Neural cell (in vitro differentiated cells): ENCODE data around the gene RARRES2. TPM values are rescaled to one million over a fixed set of nuclear protein-coding genes. Genes with fewer than 3 reads are reported as not detected.

Experiments used
- H2AFZ ChIP-seq: fragments of 200-600, 300-800 bp; sonication (generic), shearing (Covaris generic); 2 replicates; pipeline ENCODE4 v1.6.0; 2014; ENCODE audit warnings: low read depth, mild to moderate bottlenecking, antibody characterized with exemption, low read length, moderate library complexity
- H3F3A ChIP-seq: fragments of 200-600 bp; shearing (Covaris generic); 2 replicates; pipeline ENCODE4 v1.6.1; 2016; ENCODE audit warnings: mild to moderate bottlenecking, moderate library complexity, mixed read lengths, antibody characterized with exemption, low read length; ENCODE audit not compliant: insufficient read depth, poor library complexity, severe bottlenecking
- H3K27ac ChIP-seq: fragments of 200-600, 300-800 bp; sonication (generic), shearing (Covaris generic); 2 replicates; pipeline ENCODE4 v1.5.1; 2014; ENCODE audit warnings: mild to moderate bottlenecking, low read length, moderate library complexity
- H3K27me3 ChIP-seq: fragments of 300-800, 200-600 bp; sonication (generic), shearing (Covaris generic); 2 replicates; pipeline ENCODE4 v1.6.0; 2014; ENCODE audit warnings: mild to moderate bottlenecking, low read depth, low read length, moderate library complexity; ENCODE audit not compliant: insufficient read depth
- H3K36me3 ChIP-seq: fragments of 300-800, 200-600 bp; sonication (generic), shearing (Covaris generic); 2 replicates; pipeline ENCODE4 v1.5.1; 2014; ENCODE audit warnings: mild to moderate bottlenecking, antibody characterized with exemption, low read length, moderate library complexity; ENCODE audit not compliant: insufficient read depth
- H3K4me2 ChIP-seq: fragments of 300-800, 200-600 bp; sonication (generic), shearing (Covaris generic); 2 replicates; pipeline ENCODE4 v1.6.0; 2014; ENCODE audit warnings: mild to moderate bottlenecking, low read length
- H3K4me3 ChIP-seq: fragments of 300-800, 200-600 bp; sonication (generic), shearing (Covaris generic); 2 replicates; pipeline ENCODE4 v1.5.1; 2014; ENCODE audit warnings: mild to moderate bottlenecking, low read length, moderate library complexity
- H3K79me2 ChIP-seq: fragments of 200-600 bp; shearing (Covaris generic); replicated peaks from 2 replicates; pipeline ENCODE4 v1.6.0; 2014; ENCODE audit warnings: mild to moderate bottlenecking, low read length, moderate library complexity; ENCODE audit not compliant: insufficient read depth
- H3K9ac ChIP-seq: fragments of 300-800, 200-600 bp; sonication (generic), shearing (Covaris generic); 2 replicates; pipeline ENCODE4 v1.6.1; 2016; ENCODE audit warnings: mild to moderate bottlenecking, low read length, mixed read lengths
- H3K9me2 ChIP-seq: fragments of 200-600 bp; shearing (Covaris generic); 2 replicates; pipeline ENCODE4 v1.6.1; 2016; ENCODE audit warnings: mild to moderate bottlenecking, low read length, mixed read lengths; ENCODE audit not compliant: insufficient read depth
- H3K9me3 ChIP-seq: fragments of 200-600, 300-800 bp; sonication (generic), shearing (Covaris generic); 2 replicates; pipeline ENCODE4 v1.6.1; 2016; ENCODE audit warnings: mild to moderate bottlenecking, mixed run types, low read length, moderate library complexity, mixed read lengths
- H4K20me1 ChIP-seq: fragments of 200-600 bp; shearing (Covaris generic); 2 replicates; pipeline ENCODE4 v1.6.1; 2016; ENCODE audit warnings: mild to moderate bottlenecking, mixed run types; ENCODE audit not compliant: insufficient read depth
- EP300 ChIP-seq: fragments of 450-650 bp; conservative IDR thresholded peaks from 2 replicates; pipeline ENCODE4 v1.6.1; 2014; ENCODE audit warnings: antibody characterized with exemption, mild to moderate bottlenecking, moderate library complexity; ENCODE audit not compliant: poor library complexity, severe bottlenecking
- EZH2 ChIP-seq: fragments of 200-600, 300-800 bp; shearing (Covaris generic), sonication (generic); IDR thresholded peaks from 2 replicates; pipeline ENCODE4 v1.6.1; 2014; ENCODE audit warnings: antibody characterized with exemption, low read length, borderline replicate concordance, mild to moderate bottlenecking; ENCODE audit not compliant: insufficient read depth, poor library complexity, severe bottlenecking
- MXI1 ChIP-seq: fragments of 450-650 bp; conservative IDR thresholded peaks from 2 replicates; pipeline ENCODE4 v1.6.1; 2014; ENCODE audit warnings: antibody characterized with exemption, mild to moderate bottlenecking; ENCODE audit not compliant: poor library complexity, severe bottlenecking
- POLR2AphosphoS5 ChIP-seq: IDR thresholded peaks from 2 replicates; pipeline ENCODE4 v1.6.1; 2012
- RAD21 ChIP-seq: fragments of 450-650 bp; conservative IDR thresholded peaks from 2 replicates; pipeline ENCODE4 v1.6.1; 2014; ENCODE audit warnings: antibody characterized with exemption, mild to moderate bottlenecking, moderate library complexity
- SMC3 ChIP-seq: fragments of 450-650 bp; conservative IDR thresholded peaks from 2 replicates; pipeline ENCODE4 v1.6.1; 2014; ENCODE audit warnings: antibody characterized with exemption, mild to moderate bottlenecking, moderate library complexity; ENCODE audit not compliant: poor library complexity
- TAF1 ChIP-seq: IDR thresholded peaks from 2 replicates; pipeline ENCODE4 v1.6.1; 2012; ENCODE audit warnings: low read depth
- polyA plus RNA-seq: library from polyadenylated mRNA; depleted of rRNA; stranded (reverse); fragments of >200 nt; gene quantifications from 2 replicates; pipeline ENCODE4 v1.2.3, GENCODE V29; 2014
- TF ChIP-seq, protein P1 (sequence below): fragments of 450-650 bp; IDR thresholded peaks from 2 replicates; pipeline ENCODE4 v1.5.1; 2014; ENCODE audit warnings: antibody characterized with exemption, mild to moderate bottlenecking, moderate library complexity; ENCODE audit not compliant: poor library complexity, severe bottlenecking
- TF ChIP-seq, protein P2 (sequence below): IDR thresholded peaks from 2 replicates; pipeline ENCODE4 v1.6.1; 2012; ENCODE audit warnings: borderline replicate concordance

The RARRES2 gene
- polyA plus RNA-seq, 1 donor from 2014 or later = 0.71 TPM

DNA sequence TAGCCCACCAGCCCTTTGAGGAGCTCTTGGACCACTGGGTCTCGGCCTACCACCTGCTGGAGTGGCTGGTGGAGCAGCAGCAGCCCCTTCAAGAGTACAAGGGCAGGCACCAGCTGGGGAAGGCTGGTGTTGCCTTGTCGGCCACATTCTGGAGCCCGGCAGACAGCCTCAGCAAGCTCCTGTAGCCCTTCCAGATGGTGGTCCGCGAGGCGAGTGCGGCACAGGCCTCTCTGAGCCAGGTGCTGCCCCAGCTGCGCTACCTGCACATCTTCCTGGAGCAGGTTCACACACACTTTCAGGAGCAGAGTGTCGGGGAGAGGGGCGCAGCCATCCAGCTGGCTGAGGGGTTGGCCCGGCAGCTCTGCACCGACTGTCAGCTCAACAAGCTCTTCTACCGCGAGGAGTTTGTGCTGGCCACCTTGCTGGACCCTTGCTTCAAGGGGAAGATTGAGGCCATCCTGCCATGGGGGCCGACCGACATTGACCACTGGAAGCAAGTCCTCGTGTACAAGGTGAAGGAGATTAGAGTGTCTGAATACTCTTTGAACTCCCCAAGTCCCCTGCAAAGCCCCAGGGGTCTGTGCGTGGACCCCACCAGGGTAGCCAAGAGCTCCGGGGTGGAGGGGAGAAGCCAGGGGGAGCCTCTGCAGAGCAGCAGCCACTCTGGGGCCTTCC lies 11.1 kb downstream of the RARRES2 start:
- Histone ChIP-seq H3K4me2 (no peak overlapping the region), H3K27me3 (no peaks in the 10 kb centered on the region), H4K20me1 (no peaks in the 10 kb centered on the region), H3K4me3 (no peak overlapping the region), H3K36me3 (no peaks in the 10 kb centered on the region), H3K9me3 (no peaks in the 10 kb centered on the region), H3K9ac (no peak overlapping the region), H3K27ac (no peak overlapping the region), H3K79me2 (no peaks in the 10 kb centered on the region), H3F3A (no peaks in the 10 kb centered on the region), H3K9me2 (no peaks in the 10 kb centered on the region), H2AFZ (no peak overlapping the region)
- TF ChIP-seq, protein P1, sequence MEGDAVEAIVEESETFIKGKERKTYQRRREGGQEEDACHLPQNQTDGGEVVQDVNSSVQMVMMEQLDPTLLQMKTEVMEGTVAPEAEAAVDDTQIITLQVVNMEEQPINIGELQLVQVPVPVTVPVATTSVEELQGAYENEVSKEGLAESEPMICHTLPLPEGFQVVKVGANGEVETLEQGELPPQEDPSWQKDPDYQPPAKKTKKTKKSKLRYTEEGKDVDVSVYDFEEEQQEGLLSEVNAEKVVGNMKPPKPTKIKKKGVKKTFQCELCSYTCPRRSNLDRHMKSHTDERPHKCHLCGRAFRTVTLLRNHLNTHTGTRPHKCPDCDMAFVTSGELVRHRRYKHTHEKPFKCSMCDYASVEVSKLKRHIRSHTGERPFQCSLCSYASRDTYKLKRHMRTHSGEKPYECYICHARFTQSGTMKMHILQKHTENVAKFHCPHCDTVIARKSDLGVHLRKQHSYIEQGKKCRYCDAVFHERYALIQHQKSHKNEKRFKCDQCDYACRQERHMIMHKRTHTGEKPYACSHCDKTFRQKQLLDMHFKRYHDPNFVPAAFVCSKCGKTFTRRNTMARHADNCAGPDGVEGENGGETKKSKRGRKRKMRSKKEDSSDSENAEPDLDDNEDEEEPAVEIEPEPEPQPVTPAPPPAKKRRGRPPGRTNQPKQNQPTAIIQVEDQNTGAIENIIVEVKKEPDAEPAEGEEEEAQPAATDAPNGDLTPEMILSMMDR = no peak
- no peak for TF ChIP-seq EP300
- no peak for TF ChIP-seq EZH2
- TF ChIP-seq POLR2AphosphoS5 = no peak
- TF ChIP-seq, protein P2, sequence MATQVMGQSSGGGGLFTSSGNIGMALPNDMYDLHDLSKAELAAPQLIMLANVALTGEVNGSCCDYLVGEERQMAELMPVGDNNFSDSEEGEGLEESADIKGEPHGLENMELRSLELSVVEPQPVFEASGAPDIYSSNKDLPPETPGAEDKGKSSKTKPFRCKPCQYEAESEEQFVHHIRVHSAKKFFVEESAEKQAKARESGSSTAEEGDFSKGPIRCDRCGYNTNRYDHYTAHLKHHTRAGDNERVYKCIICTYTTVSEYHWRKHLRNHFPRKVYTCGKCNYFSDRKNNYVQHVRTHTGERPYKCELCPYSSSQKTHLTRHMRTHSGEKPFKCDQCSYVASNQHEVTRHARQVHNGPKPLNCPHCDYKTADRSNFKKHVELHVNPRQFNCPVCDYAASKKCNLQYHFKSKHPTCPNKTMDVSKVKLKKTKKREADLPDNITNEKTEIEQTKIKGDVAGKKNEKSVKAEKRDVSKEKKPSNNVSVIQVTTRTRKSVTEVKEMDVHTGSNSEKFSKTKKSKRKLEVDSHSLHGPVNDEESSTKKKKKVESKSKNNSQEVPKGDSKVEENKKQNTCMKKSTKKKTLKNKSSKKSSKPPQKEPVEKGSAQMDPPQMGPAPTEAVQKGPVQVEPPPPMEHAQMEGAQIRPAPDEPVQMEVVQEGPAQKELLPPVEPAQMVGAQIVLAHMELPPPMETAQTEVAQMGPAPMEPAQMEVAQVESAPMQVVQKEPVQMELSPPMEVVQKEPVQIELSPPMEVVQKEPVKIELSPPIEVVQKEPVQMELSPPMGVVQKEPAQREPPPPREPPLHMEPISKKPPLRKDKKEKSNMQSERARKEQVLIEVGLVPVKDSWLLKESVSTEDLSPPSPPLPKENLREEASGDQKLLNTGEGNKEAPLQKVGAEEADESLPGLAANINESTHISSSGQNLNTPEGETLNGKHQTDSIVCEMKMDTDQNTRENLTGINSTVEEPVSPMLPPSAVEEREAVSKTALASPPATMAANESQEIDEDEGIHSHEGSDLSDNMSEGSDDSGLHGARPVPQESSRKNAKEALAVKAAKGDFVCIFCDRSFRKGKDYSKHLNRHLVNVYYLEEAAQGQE = no peak
- no peak for TF ChIP-seq TAF1
- no peak for TF ChIP-seq RAD21
- no peak for TF ChIP-seq SMC3
- no peak for TF ChIP-seq MXI1

DNA sequence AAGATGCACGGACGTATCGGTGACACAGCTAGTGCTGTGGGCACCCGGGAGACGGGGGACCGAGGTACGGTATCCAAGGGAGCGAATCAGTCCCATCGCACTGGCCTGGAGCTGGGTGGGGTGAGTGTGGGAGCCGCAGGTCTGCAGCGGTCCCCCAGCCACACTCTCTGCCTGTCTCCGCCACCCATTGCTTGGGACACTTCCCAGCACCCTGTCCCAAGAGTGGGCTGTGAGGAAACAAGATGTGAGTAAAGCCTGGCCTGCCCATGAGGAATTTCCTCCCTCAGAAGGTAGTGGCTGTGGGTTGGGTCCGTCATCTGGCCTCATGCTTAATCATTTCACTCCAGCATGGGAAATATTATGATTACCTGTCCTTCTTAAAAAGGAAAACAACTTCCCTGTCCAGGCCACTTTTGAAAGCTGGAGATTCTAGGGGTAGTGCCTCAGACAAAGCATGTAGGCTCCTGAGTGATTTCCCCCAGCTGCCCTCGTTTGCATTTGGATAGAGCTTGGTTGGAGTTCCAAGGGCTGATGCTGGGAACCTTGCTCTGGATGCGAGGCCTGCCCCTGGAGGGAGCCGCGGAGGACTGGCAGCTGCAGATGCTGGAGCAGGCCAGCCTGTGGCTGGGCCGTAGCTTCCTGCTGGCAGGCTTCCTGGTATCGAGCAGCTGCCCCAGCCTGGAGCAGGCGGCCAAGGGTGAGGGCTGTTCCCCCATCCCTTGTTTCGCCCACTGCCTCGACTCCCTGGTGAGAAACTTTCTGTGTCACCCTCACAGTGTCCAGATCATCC lies 11.9 kb downstream of the RARRES2 start:
- Histone ChIP-seq H3K9me3 (no peaks in the 10 kb centered on the region), H3K27ac (no peak overlapping the region), H3K36me3 (no peaks in the 10 kb centered on the region), H2AFZ (no peak overlapping the region), H3K27me3 (no peaks in the 10 kb centered on the region), H3K4me2 (no peak overlapping the region), H3K9me2 (no peaks in the 10 kb centered on the region), H4K20me1 (no peaks in the 10 kb centered on the region), H3K4me3 (no peak overlapping the region), H3K79me2 (no peaks in the 10 kb centered on the region), H3F3A (no peaks in the 10 kb centered on the region), H3K9ac (no peak overlapping the region)
- TF ChIP-seq POLR2AphosphoS5 (no peak), MXI1 (no peak), EP300 (no peak), SMC3 (no peak), TAF1 (no peak), RAD21 (no peak), EZH2 (no peak)
- TF ChIP-seq, protein P1 = no peak
- TF ChIP-seq, protein P2 = no peak
